ENCODE measurements around the gene KCNIP4. TPM values are rescaled to one million over a fixed set of nuclear protein-coding genes. Genes with fewer than 3 reads are reported as not detected.

KCNIP4 gene
- total and polyA plus RNA-seq, 2 of the 8 experiments (the other 6 are each of a cell fraction or from before 2014, with no cell fraction given) = 0.06 TPM; not detected in 1

DNA sequence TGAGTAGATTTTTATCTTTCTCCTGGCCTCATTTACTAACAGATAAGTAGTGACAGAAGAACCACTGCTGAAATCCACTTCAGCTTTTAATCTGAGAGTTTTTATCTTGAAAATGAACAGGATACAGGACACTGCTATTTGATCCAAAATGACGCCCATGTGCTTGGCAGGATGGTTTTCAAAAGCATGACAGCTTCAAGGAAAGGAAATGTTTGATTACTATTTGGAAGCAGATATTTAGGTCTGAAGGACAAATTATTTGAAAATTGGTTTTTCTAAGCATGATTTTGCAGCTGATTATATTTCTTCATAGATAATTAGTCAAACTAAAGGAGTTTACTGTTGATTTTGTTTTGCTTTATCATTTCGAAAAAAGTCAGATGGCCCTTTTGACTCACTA is 1237.2 kb downstream of the KCNIP4 start:
- Histone ChIP-seq H3K4me1 (replicated peaks in 1 of 4; ENCODE audit: control insufficient read depth in 3 of 4, insufficient read depth in 4 of 4, low read length in 3 of 4) (no peaks in the 10 kb centered on the region), H4K8ac (ENCODE audit: extremely low read depth, insufficient read depth, low read length) (no peak overlapping the region), H4K5ac (ENCODE audit: insufficient read length, low read depth, low read length) (no peak overlapping the region), H3K23me2 (ENCODE audit: low read depth, low read length) (no peaks in the 10 kb centered on the region), H2BK5ac (ENCODE audit: low read depth, low read length) (no peak overlapping the region), H4K91ac (replicated peaks; ENCODE audit: insufficient read length, low read length) (no peak overlapping the region), H2BK15ac (ENCODE audit: low read length) (no peak overlapping the region), H2BK20ac (ENCODE audit: low read length) (no peak overlapping the region), H3K27ac (ENCODE audit: low read depth, low read length) (no peak overlapping the region), H2AK5ac (ENCODE audit: low read depth, low read length) (no peak overlapping the region), H3K4me3 (ENCODE audit: extremely low read depth in 1 of 4, insufficient read depth in 2 of 4, low read depth in 3 of 4, low read length in 4 of 4) (no peak overlapping the region), H3K4me2 (ENCODE audit: insufficient read depth in 1 of 2, low read depth in 2 of 2, low read length in 2 of 2) (no peak overlapping the region), H3K56ac (replicated peaks; ENCODE audit: insufficient read length, low read depth, low read length) (no peak overlapping the region), H3K79me1 (ENCODE audit: low read depth, low read length) (no peaks in the 10 kb centered on the region), H2BK12ac (ENCODE audit: low read depth, low read length) (no peak overlapping the region), H3K36me3 (ENCODE audit: control insufficient read depth in 2 of 4, insufficient read depth in 4 of 4, low read length in 3 of 4) (peaks cover 0 to 41% (median 8%) of the 10 kb centered on the region in 4 experiments; a peak in 4 of 8 replicates), H4K20me1 (replicated peaks in 1 of 2; ENCODE audit: control insufficient read depth in 1 of 2, insufficient read depth in 2 of 2, low read length in 2 of 2) (no peaks in the 10 kb centered on the region), H3K23ac (ENCODE audit: insufficient read length) (no peak overlapping the region), H3K14ac (ENCODE audit: insufficient read length) (no peak overlapping the region), H2AFZ (ENCODE audit: low read length) (no peak overlapping the region), H3K27me3 (replicated peaks in 1 of 4; ENCODE audit: control insufficient read depth in 3 of 4, extremely low read depth in 1 of 4, insufficient read depth in 3 of 4, low read length in 3 of 4) (no peaks in the 10 kb centered on the region), H2BK120ac (replicated peaks; ENCODE audit: low read depth, low read length) (no peak overlapping the region), H3K9me3 (ENCODE audit: insufficient read depth in 2 of 2, low read depth in 1 of 2, low read length in 1 of 2) (0 out of 4 replicates have a peak, but pooled peaks cover 0 to 3% of the 10 kb centered on the region in 2 experiments), H3K18ac (ENCODE audit: extremely low read depth, low read length) (no peak overlapping the region), H3K79me2 (ENCODE audit: control insufficient read depth in 1 of 2, insufficient read depth in 2 of 2, low read length in 2 of 2) (no peaks in the 10 kb centered on the region), H3K9ac (replicated peaks in 1 of 4; ENCODE audit: extremely low read depth in 1 of 4, low read depth in 3 of 4, low read length in 3 of 4) (no peak overlapping the region), H3K4ac (replicated peaks; ENCODE audit: insufficient read length, low read depth, low read length) (no peak overlapping the region)
- ChIA-PET CTCF (ENCODE audit: partially characterized antibody) (no interaction called here), POLR2A (ENCODE audit: partially characterized antibody) (no interaction called here)
- TF ChIP-seq CBX8 (IDR thresholded peaks at IDR 0.05; ENCODE audit: borderline replicate concordance, low read depth, low read length) (no peak), TAF1 (IDR thresholded peaks at IDR 0.05; ENCODE audit: low read depth, low read length) (no peak)
- FAIRE-seq (no peak), DNase-seq (ENCODE audit: low read depth in 1 of 2, low spot score in 2 of 2) (no peak)
- WGBS, 2 experiments (ENCODE audit: extremely low coverage in 1 of 2, insufficient coverage in 1 of 2, insufficient read length in 1 of 2, insufficient replicate concordance in 2 of 2, low coverage in 1 of 2, low lambda C conversion rate in 2 of 2, missing lambda C conversion rate in 1 of 2) = 90% methylated on average over 2 of the region's 2 CpGs; no CpG with 5 or more reads in 1 of the 2 experiments

Data from H1 (cell line).